GM12874 (cell line): ENCODE measurements around the gene AFF3.

Experiments used
- CTCF ChIP-seq: IDR thresholded peaks from 2 replicates; pipeline ENCODE4 v1.5.1; 2011; ENCODE audit warnings: low read depth, mild to moderate bottlenecking, control low read depth, low read length, moderate library complexity; ENCODE audit not compliant: insufficient read depth

Gene AFF3

GRCh38 chr2:99868260-99868659, 274.1 kb downstream of the AFF3 start:
- no peak for TF ChIP-seq CTCF

- TF ChIP-seq CTCF = no peak
Observed at GRCh38 chr2:99867770-99868169, 274.6 kb downstream of the AFF3 start.

DNA sequence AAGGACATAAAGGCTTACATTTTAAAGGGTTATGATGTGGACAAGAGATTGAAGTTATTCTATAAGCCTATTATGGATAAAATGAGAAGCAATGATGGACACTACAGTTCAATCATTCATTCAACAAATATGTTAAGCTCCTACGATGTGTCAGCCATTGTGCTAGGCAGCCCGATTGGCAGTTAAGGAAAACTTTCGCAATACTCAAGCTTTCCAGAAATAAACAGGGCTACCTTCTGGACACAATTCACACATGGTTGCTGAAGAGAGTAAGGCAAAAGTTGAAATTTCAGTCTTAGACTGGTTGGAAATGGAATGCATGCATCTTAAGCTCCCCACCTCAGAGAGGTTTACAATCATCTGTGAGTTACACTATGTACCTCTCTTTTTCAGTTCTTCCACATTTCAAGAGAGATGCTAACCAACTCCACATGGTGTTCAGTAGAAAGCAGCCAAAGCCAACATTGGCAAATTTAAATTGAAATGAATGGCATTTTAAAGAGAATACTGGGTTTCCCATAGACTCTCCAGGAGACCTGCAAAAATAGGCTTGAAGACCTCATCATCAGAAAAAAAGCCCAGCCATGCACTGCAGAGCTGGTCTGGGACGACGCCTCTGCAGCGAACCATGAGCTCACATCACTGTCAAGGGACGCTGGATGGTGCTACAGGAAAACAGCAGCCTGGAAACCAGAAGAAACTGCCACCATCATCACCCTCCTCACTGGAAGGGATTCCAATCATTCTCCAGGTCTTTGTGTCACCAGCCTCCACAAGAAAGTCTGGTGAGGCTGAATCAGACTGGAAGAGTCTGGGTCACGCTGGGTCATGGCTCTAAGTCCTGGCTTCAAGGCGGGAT, 276.3 kb downstream of the AFF3 start:
- TF ChIP-seq CTCF = no peak

GRCh38 chr2:99864561-99865553, 277.5 kb downstream of the AFF3 start:
- no peak for TF ChIP-seq CTCF

DNA sequence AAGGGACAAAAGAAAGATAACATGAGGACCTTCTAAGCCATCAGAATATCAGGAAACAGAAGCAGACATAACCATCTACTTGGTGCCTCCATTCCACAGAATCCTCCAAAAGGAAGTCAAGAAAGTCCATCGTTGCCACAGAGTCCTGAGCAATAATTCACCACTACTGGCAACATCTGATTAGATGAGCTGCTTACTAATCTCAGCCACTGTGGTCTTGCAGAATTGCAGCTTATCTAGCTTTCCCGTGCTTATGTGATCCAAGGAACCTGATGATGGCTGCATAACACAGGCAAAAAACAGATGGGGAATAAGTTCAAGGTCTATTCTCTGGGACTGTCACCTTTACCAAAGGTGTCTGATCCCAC, 278.5 kb downstream of the AFF3 start:
- TF ChIP-seq CTCF = no peak

DNA sequence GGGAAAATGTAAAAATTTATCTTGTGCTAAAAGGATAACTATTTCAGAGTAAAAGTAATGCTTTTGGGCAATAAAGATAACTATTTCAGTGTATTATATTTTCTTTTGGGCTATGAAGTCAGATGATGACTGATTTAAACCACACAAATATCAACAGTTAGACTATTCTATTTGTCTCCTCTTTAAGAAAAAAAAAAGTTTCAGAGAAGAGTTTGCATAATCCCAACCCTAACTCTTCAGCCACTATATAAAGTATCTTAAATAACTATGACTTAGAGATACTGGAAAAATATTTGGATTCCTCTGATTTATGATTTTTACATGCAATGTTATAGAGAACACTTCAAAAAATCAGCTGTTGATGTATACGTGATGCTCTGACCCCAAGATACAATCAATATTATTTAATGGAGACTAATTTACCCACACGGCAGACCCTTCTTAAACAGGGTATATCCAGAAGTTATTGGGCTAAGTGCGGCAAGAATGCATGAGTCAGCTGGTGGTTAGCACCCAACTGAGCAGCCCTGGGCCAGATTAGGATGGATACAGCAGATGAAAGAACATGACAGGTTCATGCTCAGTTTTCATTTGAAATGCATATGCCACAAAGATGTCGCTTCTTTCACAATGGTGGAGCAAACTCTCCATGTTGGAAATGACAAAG, 279.0 kb downstream of the AFF3 start:
- no peak for TF ChIP-seq CTCF

DNA sequence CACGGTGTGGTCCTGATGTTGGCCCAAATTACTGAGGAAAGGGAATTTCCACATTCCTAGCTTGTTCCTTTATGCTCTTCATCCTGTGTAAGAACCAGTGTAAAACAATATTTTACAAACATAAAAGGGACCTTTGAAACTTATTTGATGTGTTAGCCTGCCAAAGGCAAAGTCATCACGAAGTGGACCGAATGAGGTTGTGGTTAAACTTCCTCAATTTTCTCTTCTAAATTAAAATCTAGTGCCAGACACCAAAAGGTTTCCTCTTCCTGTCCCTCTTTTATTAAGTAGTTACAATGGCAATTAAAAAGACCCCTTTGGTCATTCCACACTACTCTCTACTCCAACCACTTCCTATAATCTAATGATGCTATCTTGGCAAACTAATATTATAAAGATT, 279.8 kb downstream of the AFF3 start:
- TF ChIP-seq CTCF = no peak
